Measurements from ENCODE around the gene THEMIS2. TPM values are rescaled to one million over a fixed set of nuclear protein-coding genes. Genes with fewer than 3 reads are reported as not detected.
A peak's percentile ranks its signal among the peaks of the same experiment; 100 is the strongest.

THEMIS2 gene
- total and polyA plus RNA-seq, 2 of the 8 experiments (the other 6 are each of a cell fraction or from before 2014, with no cell fraction given) = 12.4 to 28.0 TPM

DNA sequence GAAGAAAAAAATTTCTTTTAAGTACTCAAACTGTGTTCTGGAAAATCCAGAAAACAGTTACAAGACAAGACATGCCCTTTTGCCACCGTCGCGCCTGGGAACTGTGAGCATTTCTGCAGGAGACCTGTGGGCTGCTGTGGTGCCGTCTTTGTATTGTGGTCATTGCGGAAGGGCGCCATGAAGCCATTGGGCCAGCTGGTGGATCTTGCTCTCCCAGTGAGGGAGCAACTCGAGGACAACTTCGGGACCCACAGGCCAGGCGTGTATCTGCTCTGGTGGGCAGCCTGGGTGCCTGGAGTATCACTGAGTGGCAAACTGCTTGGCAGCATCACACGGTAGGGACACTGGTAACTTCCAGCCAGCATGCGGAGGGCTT is 3.8 kb upstream of the THEMIS2 start:
- Histone ChIP-seq H4K20me1 (replicated peaks in 1 of 2; ENCODE audit: control insufficient read depth in 1 of 2, insufficient read depth in 2 of 2, low read length in 2 of 2) (no peaks in the 10 kb centered on the region), H3K4ac (replicated peaks; ENCODE audit: insufficient read length, low read depth, low read length) (no peak overlapping the region), H3K27me3 (replicated peaks in 1 of 4; ENCODE audit: control insufficient read depth in 3 of 4, extremely low read depth in 1 of 4, insufficient read depth in 3 of 4, low read length in 3 of 4) (peaks cover 0 to 3% (median 1%) of the 10 kb centered on the region in 4 experiments; a peak in 4 of 7 replicates), H3K9me3 (ENCODE audit: insufficient read depth in 2 of 2, low read depth in 1 of 2, low read length in 1 of 2) (no peaks in the 10 kb centered on the region), H4K5ac (ENCODE audit: insufficient read length, low read depth, low read length) (no peak overlapping the region), H3K14ac (ENCODE audit: insufficient read length) (no peak overlapping the region), H2BK12ac (ENCODE audit: low read depth, low read length) (no peak overlapping the region; the same call in 1 of the 2 replicates), H3K27ac (ENCODE audit: low read depth, low read length) (no peak overlapping the region), H3K18ac (ENCODE audit: extremely low read depth, low read length) (no peak overlapping the region), H3K56ac (replicated peaks; ENCODE audit: insufficient read length, low read depth, low read length) (no peak overlapping the region), H2BK20ac (ENCODE audit: low read length) (peak overlapping the region; percentile 51; the same call in 1 of the 2 replicates), H3K79me2 (ENCODE audit: control insufficient read depth in 1 of 2, insufficient read depth in 2 of 2, low read length in 2 of 2) (no peaks in the 10 kb centered on the region), H3K4me2 (ENCODE audit: insufficient read depth in 1 of 2, low read depth in 2 of 2, low read length in 2 of 2) (no peak overlapping the region), H3K36me3 (ENCODE audit: control insufficient read depth in 2 of 4, insufficient read depth in 4 of 4, low read length in 3 of 4) (no peaks in the 10 kb centered on the region), H3K23ac (ENCODE audit: insufficient read length) (no peak overlapping the region), H3K4me1 (replicated peaks in 1 of 4; ENCODE audit: control insufficient read depth in 3 of 4, insufficient read depth in 4 of 4, low read length in 3 of 4) (peaks cover 0 to 12% (median 7%) of the 10 kb centered on the region in 4 experiments; a peak in 6 of 7 replicates), H4K91ac (replicated peaks; ENCODE audit: insufficient read length, low read length) (peak overlapping the region; percentile 55), H3K79me1 (ENCODE audit: low read depth, low read length) (no peaks in the 10 kb centered on the region), H2AFZ (ENCODE audit: low read length) (peak overlapping the region; percentile 99), H2BK15ac (ENCODE audit: low read length) (0 out of 2 replicates have a peak overlapping the region, but pooled peaks have one; percentile 76), H3K9ac (replicated peaks in 1 of 4; ENCODE audit: extremely low read depth in 1 of 4, low read depth in 3 of 4, low read length in 3 of 4) (no peak overlapping the region), H2AK5ac (ENCODE audit: low read depth, low read length) (no peak overlapping the region), H2BK120ac (replicated peaks; ENCODE audit: low read depth, low read length) (no peak overlapping the region), H3K23me2 (ENCODE audit: low read depth, low read length) (peaks cover 9% of the 10 kb centered on the region; the same call in 1 of the 2 replicates), H3K4me3 (ENCODE audit: extremely low read depth in 1 of 4, insufficient read depth in 2 of 4, low read depth in 3 of 4, low read length in 4 of 4) (no peak overlapping the region), H2BK5ac (ENCODE audit: low read depth, low read length) (0 out of 2 replicates have a peak overlapping the region, but pooled peaks have one; percentile 18), H4K8ac (ENCODE audit: extremely low read depth, insufficient read depth, low read length) (no peak overlapping the region)
- DNase-seq (ENCODE audit: low read depth in 1 of 2, low spot score in 2 of 2) = no peak
- no peak for FAIRE-seq
- ChIA-PET CTCF (ENCODE audit: partially characterized antibody) (interaction anchor here (1.1 kb wide), 1 partner anchor 199 kb away, joined by 3 read pairs; no protein-coding TSS in a partner anchor), POLR2A (ENCODE audit: partially characterized antibody) (no interaction called here)
- TF ChIP-seq, protein P1, sequence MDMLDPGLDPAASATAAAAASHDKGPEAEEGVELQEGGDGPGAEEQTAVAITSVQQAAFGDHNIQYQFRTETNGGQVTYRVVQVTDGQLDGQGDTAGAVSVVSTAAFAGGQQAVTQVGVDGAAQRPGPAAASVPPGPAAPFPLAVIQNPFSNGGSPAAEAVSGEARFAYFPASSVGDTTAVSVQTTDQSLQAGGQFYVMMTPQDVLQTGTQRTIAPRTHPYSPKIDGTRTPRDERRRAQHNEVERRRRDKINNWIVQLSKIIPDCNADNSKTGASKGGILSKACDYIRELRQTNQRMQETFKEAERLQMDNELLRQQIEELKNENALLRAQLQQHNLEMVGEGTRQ (IDR thresholded peaks at IDR 0.05; ENCODE audit: low read length) = no peak
- TF ChIP-seq EGR1 (IDR thresholded peaks at IDR 0.05; ENCODE audit: borderline replicate concordance, low read depth, low read length) (no peak), HDAC2 (IDR thresholded peaks at IDR 0.05; ENCODE audit: borderline replicate concordance in 1 of 2, low read depth in 2 of 2, low read length in 2 of 2) (no peak), SP1 (IDR thresholded peaks at IDR 0.05; ENCODE audit: low read depth, low read length) (no peak), PHF8 (conservative IDR thresholded peaks at IDR 0.05; ENCODE audit: low read depth, low read length) (no peak), EP300 (IDR thresholded peaks at IDR 0.05; ENCODE audit: borderline replicate concordance in 1 of 2, low read depth in 2 of 2, low read length in 2 of 2) (no peak), NANOG (IDR thresholded peaks at IDR 0.05; ENCODE audit: insufficient read depth, low read depth, low read length, poor library complexity, severe bottlenecking) (no peak), YY1 (IDR thresholded peaks at IDR 0.05; ENCODE audit: low read depth, low read length) (no peak)
- 88% methylated on average over 11 of the region's 11 CpGs; no CpG with 5 or more reads in 1 of the 2 experiments for WGBS, 2 experiments (ENCODE audit: extremely low coverage in 1 of 2, insufficient coverage in 1 of 2, insufficient read length in 1 of 2, insufficient replicate concordance in 2 of 2, low coverage in 1 of 2, low lambda C conversion rate in 2 of 2, missing lambda C conversion rate in 1 of 2)
